Panc1 (cell line): ENCODE measurements around the gene LATS2.

Source experiments
- CTCF ChIP-seq: fragments of 450-650 bp; IDR thresholded peaks from 2 replicates; pipeline ENCODE4 v1.5.1; 2017; ENCODE audit warnings: mild to moderate bottlenecking
- POLR2AphosphoS5 ChIP-seq: IDR thresholded peaks from 2 replicates; pipeline ENCODE4 v1.6.1; 2012; ENCODE audit warnings: mild to moderate bottlenecking, low read depth, low read length, moderate library complexity
- TCF7L2 ChIP-seq: IDR thresholded peaks from 2 replicates; pipeline ENCODE4 v1.6.1; 2011; ENCODE audit warnings: mild to moderate bottlenecking, low read depth, low read length, inconsistent platforms

DNA sequence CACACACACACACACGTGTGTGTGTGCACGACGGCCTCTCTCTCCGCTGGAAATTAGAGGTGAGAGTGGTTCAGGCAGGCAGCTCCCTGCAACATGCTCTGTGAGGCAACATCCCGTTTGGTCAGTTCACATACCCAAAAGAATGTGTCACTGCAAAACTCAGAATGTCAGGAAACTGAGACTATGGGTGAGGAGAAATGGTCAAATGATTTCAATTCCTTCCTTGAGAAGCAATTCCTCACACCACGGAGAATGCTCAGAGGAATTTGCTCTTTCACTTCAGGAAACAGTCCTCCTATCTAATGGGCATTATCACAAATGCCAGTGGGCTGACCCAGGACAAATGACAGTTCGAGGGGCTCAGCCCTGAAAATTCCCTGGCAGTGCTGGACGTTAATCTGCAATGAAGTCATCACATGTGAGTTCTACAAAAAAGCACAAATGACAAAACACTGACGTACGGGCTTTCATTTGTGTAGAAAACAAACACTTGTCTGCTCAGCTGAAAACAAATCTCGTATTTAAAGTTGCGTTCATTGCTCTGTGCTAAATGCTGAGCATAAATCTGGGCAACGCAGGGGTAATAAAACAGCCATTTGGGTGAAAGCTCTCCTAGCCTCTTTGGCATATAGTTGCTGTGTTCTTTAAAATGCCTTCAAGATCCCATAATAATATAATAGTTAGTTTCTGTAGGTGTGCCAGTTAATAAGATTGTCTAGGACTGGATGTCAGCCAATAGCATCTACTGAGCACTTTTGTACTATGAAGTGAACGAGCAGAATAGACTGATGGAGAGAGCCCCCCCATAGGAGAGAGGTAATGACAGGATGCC is 18.6 kb upstream of the LATS2 start:
- TF ChIP-seq CTCF (no peak), TCF7L2 (no peak), POLR2AphosphoS5 (no peak)
